ENCODE results near the gene RRAS2. TPM values are rescaled to one million over a fixed set of nuclear protein-coding genes. Genes with fewer than 3 reads are reported as not detected.

RRAS2 gene
- total RNA-seq, result 75.0 and 105 TPM in 2 replicates

DNA sequence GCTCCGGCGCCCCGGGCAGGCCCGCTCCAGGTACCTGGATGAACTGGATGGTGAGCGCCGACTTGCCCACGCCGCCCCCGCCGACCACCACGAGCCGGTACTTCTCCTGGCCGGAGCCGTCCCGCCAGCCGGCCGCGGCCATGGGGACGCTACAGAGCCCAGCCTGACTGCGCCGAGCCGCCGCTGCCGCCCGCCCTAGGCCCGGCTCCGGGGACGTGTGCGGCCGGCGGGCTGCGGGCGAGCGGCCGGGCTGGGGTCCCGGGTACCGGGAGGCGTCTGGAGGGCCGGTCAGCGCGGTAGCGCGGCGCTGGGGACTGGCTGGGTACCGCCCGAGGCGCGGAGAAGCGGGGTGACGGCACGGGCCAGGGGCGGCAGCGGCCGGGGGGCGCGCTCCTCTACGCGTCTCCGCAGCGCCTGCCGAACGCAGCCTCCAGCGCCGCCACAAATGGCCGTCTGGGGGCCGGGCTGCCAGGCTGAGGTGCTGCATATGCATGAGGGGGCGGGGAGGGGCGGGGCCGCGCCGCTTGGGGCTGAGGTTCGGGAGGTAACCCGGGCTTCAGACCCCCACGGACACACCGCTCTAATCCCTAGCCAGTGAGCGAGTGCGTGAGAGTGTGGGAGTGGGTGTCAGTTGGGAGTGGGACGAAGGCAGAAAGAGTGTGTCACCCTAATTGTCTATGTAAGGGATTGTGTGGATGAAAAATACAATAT is at the start of gene RRAS2:
Gene RRAS2 (minus strand): TSS at position 455 of the 711 bp plus-strand sequence. CDS start 313 bp downstream, at position 142.

Other genes with a start within 250 kb of the RRAS2 start
- gene COPB1, start 140.6 kb upstream of the RRAS2 start, total RNA-seq, result 76.2 and 104 TPM in 2 replicates
- 110 and 145 TPM in 2 replicates for gene PSMA1, start 161.2 kb upstream of the RRAS2 start, total RNA-seq

Measured in mesangial cell (primary cell).